Ishikawa (cell line): ENCODE data around the gene CHD2.

Experiments
- CEBPB ChIP-seq: IDR thresholded peaks from 2 replicates; pipeline ENCODE4 v1.6.1; 2012
- CREB1 ChIP-seq: IDR thresholded peaks from 2 replicates; pipeline ENCODE4 v1.6.1; 2012; ENCODE audit warnings: low read depth
- EGR1 ChIP-seq: IDR thresholded peaks from 2 replicates; pipeline ENCODE4 v1.6.1; 2012
- EP300 ChIP-seq: IDR thresholded peaks from 2 replicates; pipeline ENCODE4 v1.6.1; 2012; ENCODE audit warnings: borderline replicate concordance
- FOXM1 ChIP-seq: IDR thresholded peaks from 2 replicates; pipeline ENCODE4 v1.6.1; 2012; ENCODE audit warnings: low read depth, borderline replicate concordance
- NFIC ChIP-seq: IDR thresholded peaks from 2 replicates; pipeline ENCODE4 v1.6.1; 2012
- RAD21 ChIP-seq: IDR thresholded peaks from 2 replicates; pipeline ENCODE4 v1.6.1; 2012; ENCODE audit warnings: low read depth
- REST ChIP-seq: IDR thresholded peaks from 2 replicates; pipeline ENCODE4 v1.6.1; 2012; ENCODE audit warnings: low read depth, mild to moderate bottlenecking
- TAF1 ChIP-seq: IDR thresholded peaks from 2 replicates; pipeline ENCODE4 v1.6.1; 2012; ENCODE audit warnings: low read depth, mild to moderate bottlenecking
- TCF12 ChIP-seq: IDR thresholded peaks from 2 replicates; pipeline ENCODE4 v1.6.1; 2012; ENCODE audit warnings: low read depth
- TEAD4 ChIP-seq: IDR thresholded peaks from 2 replicates; pipeline ENCODE4 v1.6.1; 2012
- USF1 ChIP-seq: IDR thresholded peaks from 2 replicates; pipeline ENCODE4 v1.6.1; 2012
- YY1 ChIP-seq: IDR thresholded peaks from 2 replicates; pipeline ENCODE4 v1.6.1; 2012; ENCODE audit warnings: low read depth
- ZBTB7A ChIP-seq: IDR thresholded peaks from 2 replicates; pipeline ENCODE4 v1.6.1; 2012; ENCODE audit warnings: low read depth
- TF ChIP-seq, protein P1 (sequence below): IDR thresholded peaks from 2 replicates; pipeline ENCODE4 v1.6.1; 2012

The CHD2 gene

DNA sequence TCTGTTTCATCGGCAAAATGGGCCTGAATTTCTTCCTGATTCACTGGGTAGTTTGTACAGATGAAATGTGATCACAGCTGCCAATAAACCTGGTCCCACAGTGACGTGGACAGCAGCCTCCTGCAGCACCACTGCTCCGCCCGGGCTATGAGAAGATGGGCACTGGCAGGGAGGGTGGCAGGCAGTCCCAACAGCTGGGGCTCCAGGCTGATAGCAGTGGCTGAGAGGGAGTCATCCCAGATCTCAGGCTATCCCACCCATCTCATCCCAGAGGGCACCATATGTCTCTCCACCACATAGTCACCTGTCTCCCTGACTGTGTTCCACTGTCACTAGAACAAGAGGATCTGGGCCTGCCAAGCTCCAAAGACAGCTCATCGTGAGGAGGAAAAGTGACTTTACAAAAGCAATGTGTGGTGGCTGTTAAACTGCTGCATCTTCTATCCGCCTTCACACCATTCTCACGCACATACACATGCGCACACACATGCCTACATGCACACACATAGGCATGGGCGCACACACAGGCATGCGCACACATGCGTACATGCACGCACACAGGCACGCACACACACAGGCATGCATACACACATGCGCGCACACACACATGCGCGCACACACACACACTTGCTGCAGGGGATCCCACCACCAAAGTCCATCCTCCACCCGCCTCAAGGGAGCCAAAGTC is 142.7 kb downstream of the CHD2 start:
- TF ChIP-seq EGR1 (no peak), TCF12 (no peak), TAF1 (no peak), TEAD4 (no peak), ZBTB7A (no peak), RAD21 (no peak), CEBPB (no peak), USF1 (no peak), REST (no peak), CREB1 (no peak), EP300 (no peak)
- TF ChIP-seq, protein P1, sequence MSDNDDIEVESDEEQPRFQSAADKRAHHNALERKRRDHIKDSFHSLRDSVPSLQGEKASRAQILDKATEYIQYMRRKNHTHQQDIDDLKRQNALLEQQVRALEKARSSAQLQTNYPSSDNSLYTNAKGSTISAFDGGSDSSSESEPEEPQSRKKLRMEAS = no peak

DNA sequence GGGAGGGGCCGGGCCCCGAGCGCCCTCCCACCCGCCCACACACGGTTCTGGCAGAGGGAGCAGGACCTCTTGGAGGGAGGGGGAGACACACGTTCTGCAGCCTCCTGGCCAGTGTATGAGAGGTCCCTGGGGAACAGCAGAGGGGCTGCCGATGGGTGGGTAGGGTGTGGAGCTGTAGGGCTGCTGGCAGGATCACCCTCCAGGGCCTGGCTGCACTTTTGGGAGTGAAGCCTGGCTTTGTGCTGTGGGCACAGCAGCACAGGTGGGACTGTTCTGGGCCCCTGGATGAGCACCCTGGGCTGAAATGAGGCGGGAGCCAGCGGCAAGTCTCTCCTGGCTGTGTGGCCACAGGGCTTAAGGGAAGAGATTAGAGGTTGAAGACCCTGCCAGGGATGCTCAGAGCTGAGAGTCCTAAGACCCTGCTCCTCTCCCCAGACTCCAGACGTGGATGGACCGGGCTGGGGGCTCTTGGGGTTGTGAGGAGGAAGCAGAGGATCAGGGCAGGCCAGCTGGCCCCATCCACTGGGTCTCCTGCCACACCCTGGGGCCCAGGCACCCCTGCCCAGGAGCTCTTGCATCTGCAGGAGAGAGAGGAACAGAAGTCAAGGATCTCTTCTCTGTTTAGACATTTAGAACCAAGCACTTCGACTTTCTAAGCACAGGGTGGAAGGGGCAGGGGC is 143.6 kb downstream of the CHD2 start:
- TF ChIP-seq USF1 = no peak
- TF ChIP-seq TEAD4 = no peak
- TF ChIP-seq ZBTB7A = no peak
- no peak for TF ChIP-seq FOXM1
- TF ChIP-seq TAF1 = no peak
- TF ChIP-seq NFIC = no peak

GRCh38 chr15:93044301-93045190 is 144.4 kb downstream of the CHD2 start:
- TF ChIP-seq TEAD4 = no peak
- no peak for TF ChIP-seq ZBTB7A
- no peak for TF ChIP-seq RAD21
- TF ChIP-seq TAF1 = no peak
- no peak for TF ChIP-seq REST
- TF ChIP-seq EP300 = no peak
- no peak for TF ChIP-seq NFIC
- TF ChIP-seq, protein P1 = no peak
- TF ChIP-seq CEBPB = no peak
- no peak for TF ChIP-seq FOXM1
- no peak for TF ChIP-seq USF1
- TF ChIP-seq YY1 = no peak
- TF ChIP-seq EGR1 = no peak
- no peak for TF ChIP-seq CREB1
- TF ChIP-seq TCF12 = no peak

DNA sequence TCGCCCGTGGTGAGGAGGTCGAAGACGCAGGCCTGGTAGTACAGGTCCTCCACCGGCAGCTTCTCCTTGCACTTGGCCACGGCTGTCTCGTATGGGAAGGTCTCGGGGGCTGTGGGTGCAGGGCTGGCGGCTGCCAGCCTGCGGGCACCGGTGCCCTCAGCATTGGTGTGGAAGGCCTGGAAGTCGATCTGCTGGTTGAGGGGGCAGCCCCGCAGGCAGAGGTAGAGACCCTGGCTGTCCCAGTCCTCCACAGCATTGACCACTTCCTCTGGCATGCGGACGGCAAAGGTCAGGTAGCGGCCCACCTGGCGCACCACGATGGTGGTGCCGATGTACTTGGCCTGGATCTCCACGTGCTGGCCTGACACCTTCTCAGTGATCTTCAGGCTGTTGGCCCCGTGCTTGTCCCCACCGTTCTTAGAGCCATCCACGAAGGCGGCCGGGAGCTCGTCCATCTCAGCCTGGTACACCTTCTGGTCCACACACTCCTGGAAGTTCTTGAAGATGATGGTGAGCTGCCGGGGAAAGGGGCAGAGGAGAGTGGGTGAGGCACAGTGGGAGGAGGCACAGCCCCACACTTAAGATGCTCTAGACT is 145.2 kb downstream of the CHD2 start:
- no peak for TF ChIP-seq FOXM1
- TF ChIP-seq, protein P1 = no peak
- TF ChIP-seq CEBPB = no peak
- no peak for TF ChIP-seq RAD21
- TF ChIP-seq ZBTB7A = no peak
- TF ChIP-seq NFIC = no peak
- no peak for TF ChIP-seq YY1
- no peak for TF ChIP-seq USF1
- no peak for TF ChIP-seq EP300
- no peak for TF ChIP-seq TCF12
- no peak for TF ChIP-seq EGR1
- no peak for TF ChIP-seq CREB1
- TF ChIP-seq TEAD4 = no peak
- no peak for TF ChIP-seq REST
- no peak for TF ChIP-seq TAF1
